Activated B cell treated with CpG ODN at 0.5 μM for 24 hours (primary cell): ENCODE data around the gene CSNK1G1. TPM values are rescaled to one million over a fixed set of nuclear protein-coding genes. Genes with fewer than 3 reads are reported as not detected.

Experiments
- ATAC-seq: fragments of 200-7000 bp; cut with Tn5 transposase; one replicate; pipeline ENCODE4 v1.10.0; 2021; ENCODE audit warnings: low read depth, mild to moderate bottlenecking, moderate library complexity
- CTCF ChIA-PET: fragments of 350-600 bp; sonication (Branson Sonifier 250); formaldehyde crosslinking; loops from one replicate; lab custom pipeline; 2021; ENCODE audit warnings: antibody characterized with exemption; lab: Charles Lee
- POLR2A ChIA-PET: fragments of 350-600 bp; sonication (Branson Sonifier 250); formaldehyde crosslinking; loops from one replicate; lab custom pipeline; 2021; ENCODE audit warnings: antibody characterized with exemption; lab: Charles Lee
- DNase-seq: peaks from one replicate; pipeline ENCODE4 v3.0.0; 2022
- H3K27ac Mint-ChIP-seq: one replicate; pipeline ENCODE4 v1.8.0; 2020; ENCODE audit warnings: mixed read lengths
- H3K27me3 Mint-ChIP-seq: one replicate; pipeline ENCODE4 v1.8.0; 2021; ENCODE audit warnings: mixed read lengths
- H3K36me3 Mint-ChIP-seq: one replicate; pipeline ENCODE4 v1.8.0; 2021; ENCODE audit warnings: low read depth, mixed read lengths
- H3K4me1 Mint-ChIP-seq: one replicate; pipeline ENCODE4 v1.8.0; 2021; ENCODE audit warnings: mixed read lengths
- H3K4me3 Mint-ChIP-seq: one replicate; pipeline ENCODE4 v1.8.0; 2020; ENCODE audit warnings: mild to moderate bottlenecking, mixed read lengths
- H3K9me3 Mint-ChIP-seq: one replicate; pipeline ENCODE4 v1.8.0; 2020; ENCODE audit warnings: mixed read lengths
- intact Hi-C: fragments of 100-400 bp; cut with micrococcal nuclease; formaldehyde crosslinking; loops from one replicate; pipeline ENCODE4 v1.15.1; 2024
- total RNA-seq: library from RNA; stranded (reverse); gene quantifications from 2 replicates; pipeline ENCODE4 v1.2.3, GENCODE V29; 2022
- TF ChIP-seq, protein P1 (sequence below): fragments of 200-600 bp; IDR thresholded peaks from one replicate; pipeline ENCODE4 v1.8.0; 2022; ENCODE audit warnings: antibody characterized with exemption, mild to moderate bottlenecking

Gene CSNK1G1
- total RNA-seq, 1 donor from 2014 or later: 26.6 TPM

- TF ChIP-seq, protein P1, sequence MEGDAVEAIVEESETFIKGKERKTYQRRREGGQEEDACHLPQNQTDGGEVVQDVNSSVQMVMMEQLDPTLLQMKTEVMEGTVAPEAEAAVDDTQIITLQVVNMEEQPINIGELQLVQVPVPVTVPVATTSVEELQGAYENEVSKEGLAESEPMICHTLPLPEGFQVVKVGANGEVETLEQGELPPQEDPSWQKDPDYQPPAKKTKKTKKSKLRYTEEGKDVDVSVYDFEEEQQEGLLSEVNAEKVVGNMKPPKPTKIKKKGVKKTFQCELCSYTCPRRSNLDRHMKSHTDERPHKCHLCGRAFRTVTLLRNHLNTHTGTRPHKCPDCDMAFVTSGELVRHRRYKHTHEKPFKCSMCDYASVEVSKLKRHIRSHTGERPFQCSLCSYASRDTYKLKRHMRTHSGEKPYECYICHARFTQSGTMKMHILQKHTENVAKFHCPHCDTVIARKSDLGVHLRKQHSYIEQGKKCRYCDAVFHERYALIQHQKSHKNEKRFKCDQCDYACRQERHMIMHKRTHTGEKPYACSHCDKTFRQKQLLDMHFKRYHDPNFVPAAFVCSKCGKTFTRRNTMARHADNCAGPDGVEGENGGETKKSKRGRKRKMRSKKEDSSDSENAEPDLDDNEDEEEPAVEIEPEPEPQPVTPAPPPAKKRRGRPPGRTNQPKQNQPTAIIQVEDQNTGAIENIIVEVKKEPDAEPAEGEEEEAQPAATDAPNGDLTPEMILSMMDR: no peak
- no peaks in the 10 kb centered on the region for H3K27me3 Mint-ChIP-seq
- ATAC-seq (peak; percentile 54), DNase-seq (no peak)
- H3K9me3 Mint-ChIP-seq: no peaks in the 10 kb centered on the region
- peaks cover 32% of the 10 kb centered on the region for H3K36me3 Mint-ChIP-seq
- peaks cover 14% of the 10 kb centered on the region for H3K4me1 Mint-ChIP-seq
- POLR2A ChIA-PET: interaction anchor here (0.6 to 0.7 kb wide), 3 partner anchors 15 to 153 kb away, joined by 3 to 19 read pairs (median 6); no protein-coding TSS in a partner anchor
- H3K4me3 Mint-ChIP-seq: no peak overlapping the region
- CTCF ChIA-PET: no interaction called here
- intact Hi-C loops: no loop called here
- H3K27ac Mint-ChIP-seq: no peak overlapping the region
Measured at GRCh38 chr15:64247906-64248541, 107.9 kb downstream of the CSNK1G1 start.

DNA sequence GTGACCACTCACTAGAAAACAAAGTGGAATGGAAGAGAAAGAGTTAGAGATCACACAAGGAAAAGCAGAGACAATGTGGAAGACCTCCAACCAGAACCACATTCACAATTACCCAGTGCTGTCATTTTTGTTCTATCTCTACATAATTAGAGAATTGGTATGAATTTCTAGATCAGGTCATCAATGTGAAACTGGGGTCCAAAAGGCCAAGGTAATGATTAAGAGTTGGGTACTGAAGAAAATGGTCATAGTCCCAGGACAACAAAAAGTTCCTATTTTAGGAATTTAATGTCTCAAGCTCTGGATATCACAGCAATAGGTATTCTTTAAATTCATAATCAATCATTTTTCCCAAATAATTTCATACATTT lies 108.5 kb downstream of the CSNK1G1 start:
- Mint-ChIP-seq H3K27me3 (no peaks in the 10 kb centered on the region), H3K36me3 (peaks cover 32% of the 10 kb centered on the region), H3K4me3 (no peak overlapping the region), H3K4me1 (peaks cover 14% of the 10 kb centered on the region), H3K9me3 (no peaks in the 10 kb centered on the region), H3K27ac (peak overlapping the region; percentile 51)
- DNase-seq (no peak), ATAC-seq (no peak)
- intact Hi-C loops: no loop called here
- TF ChIP-seq, protein P1: no peak
- CTCF ChIA-PET: no interaction called here
- POLR2A ChIA-PET: no interaction called here

- H3K27ac Mint-ChIP-seq: no peak overlapping the region
- ATAC-seq: peak; percentile 54
- no peak for DNase-seq
- H3K9me3 Mint-ChIP-seq: peaks cover 4% of the 10 kb centered on the region
- no peak overlapping the region for H3K4me3 Mint-ChIP-seq
- intact Hi-C loops: no loop called here
- peaks cover 14% of the 10 kb centered on the region for H3K4me1 Mint-ChIP-seq
- CTCF ChIA-PET: interaction anchor here (0.6 kb wide), 1 partner anchor 288 kb away, joined by 3 read pairs; no protein-coding TSS in a partner anchor
- H3K27me3 Mint-ChIP-seq: no peaks in the 10 kb centered on the region
- peaks cover 34% of the 10 kb centered on the region for H3K36me3 Mint-ChIP-seq
- TF ChIP-seq, protein P1: no peak
- POLR2A ChIA-PET: interaction anchor here (0.6 kb wide), 1 partner anchor 126 kb away, joined by 3 read pairs; no protein-coding TSS in a partner anchor
Measured at GRCh38 chr15:64246364-64247189, 109.4 kb downstream of the CSNK1G1 start.

DNA sequence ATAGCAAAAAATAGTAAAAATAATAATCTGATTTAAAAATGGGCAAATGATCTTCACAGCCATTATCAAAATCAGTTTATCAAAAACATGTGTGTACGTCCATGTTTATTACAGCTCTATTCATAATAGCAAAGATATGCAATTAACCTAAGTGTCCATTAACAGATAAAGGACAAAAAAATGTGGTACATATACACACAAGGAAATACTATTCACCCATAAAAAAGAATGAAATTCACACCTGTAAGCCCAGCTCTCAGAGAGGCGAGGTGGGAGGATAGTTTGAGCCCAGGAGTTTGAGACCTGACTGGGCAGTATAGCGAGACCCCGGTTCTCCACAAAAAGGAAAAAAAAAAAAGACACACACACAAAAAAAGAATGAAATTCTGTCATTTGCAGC lies 110.6 kb downstream of the CSNK1G1 start:
- DNase-seq: no peak
- ATAC-seq: no peak
- CTCF ChIA-PET: no interaction called here
- POLR2A ChIA-PET: no interaction called here
- TF ChIP-seq, protein P1: no peak
- Mint-ChIP-seq H3K27me3 (no peaks in the 10 kb centered on the region), H3K4me1 (peaks cover 14% of the 10 kb centered on the region), H3K27ac (no peak overlapping the region), H3K9me3 (peaks cover 4% of the 10 kb centered on the region), H3K36me3 (peaks cover 25% of the 10 kb centered on the region), H3K4me3 (no peak overlapping the region)
- intact Hi-C loops: no loop called here

DNA sequence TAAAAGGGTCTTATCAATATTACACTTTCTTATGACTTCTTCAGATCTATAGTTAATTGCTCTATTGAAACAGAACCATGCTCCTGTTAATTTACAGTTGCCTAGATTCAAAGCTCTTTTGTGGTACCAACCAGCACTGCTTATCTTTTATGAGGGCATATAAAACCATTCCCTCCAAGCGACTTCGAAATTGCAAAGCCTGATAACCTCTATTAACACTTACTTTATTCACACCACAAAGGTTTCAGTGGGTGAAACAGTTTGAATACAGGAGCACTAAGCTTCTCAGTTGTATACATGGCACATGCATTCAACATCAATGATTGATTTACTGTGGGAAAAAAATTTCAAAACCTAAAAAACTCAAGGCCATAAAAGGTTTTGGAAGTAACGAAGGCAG lies 118.3 kb downstream of the CSNK1G1 start:
- TF ChIP-seq, protein P1: no peak

More for the DNA sequence above, 118.3 kb downstream of the CSNK1G1 start:
- intact Hi-C loops: no loop called here
- Mint-ChIP-seq H3K36me3 (peaks cover 7% of the 10 kb centered on the region), H3K9me3 (peaks cover 4% of the 10 kb centered on the region), H3K27me3 (no peaks in the 10 kb centered on the region), H3K4me3 (no peak overlapping the region), H3K4me1 (peaks cover 3% of the 10 kb centered on the region), H3K27ac (no peak overlapping the region)
- POLR2A ChIA-PET: no interaction called here
- DNase-seq: no peak
- no peak for ATAC-seq
- CTCF ChIA-PET: no interaction called here
